HG03196 (cell line): ENCODE data around the gene IQSEC3.
"Not testable (repeated sequence)": the region's sequence is repeated elsewhere in the genome, so short reads cannot be mapped to it uniquely, and the experiment has no call there.

Source experiments
- ATAC-seq: cut with Tn5 transposase; IDR thresholded peaks from one replicate; pipeline ENCODE4 v1.9.1; 2021; ENCODE audit not compliant: unreplicated experiment

IQSEC3 gene

GRCh38 chr12:52902-53734 is 13.4 kb upstream of the IQSEC3 start:
- not testable (repeated sequence) for ATAC-seq

GRCh38 chr12:53735-54730 is 12.5 kb upstream of the IQSEC3 start:
- ATAC-seq, result no peak

- no peak for ATAC-seq
These were observed 11.6 kb upstream of the IQSEC3 start for GRCh38 chr12:54750-55535.

GRCh38 chr12:56683-57346 is 9.8 kb upstream of the IQSEC3 start:
- no peak for ATAC-seq

GRCh38 chr12:57539-57938 is 9.0 kb upstream of the IQSEC3 start:
- no peak for ATAC-seq

GRCh38 chr12:58832-59231 is 7.7 kb upstream of the IQSEC3 start:
- no peak for ATAC-seq

- ATAC-seq, result not testable (repeated sequence)
These were observed 4.7 kb upstream of the IQSEC3 start for GRCh38 chr12:61845-62244.

GRCh38 chr12:65491-66063 is 990 bp upstream of the IQSEC3 start:
- not testable (repeated sequence) for ATAC-seq

- ATAC-seq, result not testable (repeated sequence)
These were observed 376 bp downstream of the IQSEC3 start for GRCh38 chr12:66782-67504.

GRCh38 chr12:69677-70076 is 3.1 kb downstream of the IQSEC3 start:
- ATAC-seq, result not testable (repeated sequence)

- not testable (repeated sequence) for ATAC-seq
These were observed 4.0 kb downstream of the IQSEC3 start for GRCh38 chr12:70541-70940.

GRCh38 chr12:72018-72417 is 5.5 kb downstream of the IQSEC3 start:
- not testable (repeated sequence) for ATAC-seq

- ATAC-seq, result not testable (repeated sequence)
These were observed 8.0 kb downstream of the IQSEC3 start for GRCh38 chr12:74420-75190.

- ATAC-seq, result not testable (repeated sequence)
These were observed 9.0 kb downstream of the IQSEC3 start for GRCh38 chr12:75541-75940.

GRCh38 chr12:76102-76501 is 9.5 kb downstream of the IQSEC3 start:
- not testable (repeated sequence) for ATAC-seq

- ATAC-seq, result not testable (repeated sequence)
These were observed 10.0 kb downstream of the IQSEC3 start for GRCh38 chr12:76551-76950.

- ATAC-seq, result not testable (repeated sequence)
These were observed 10.6 kb downstream of the IQSEC3 start for GRCh38 chr12:77101-77719.

- not testable (repeated sequence) for ATAC-seq
These were observed 11.3 kb downstream of the IQSEC3 start for GRCh38 chr12:77769-78383.
